ENCODE results near the gene SEPTIN10.

SEPTIN10 gene

DNA sequence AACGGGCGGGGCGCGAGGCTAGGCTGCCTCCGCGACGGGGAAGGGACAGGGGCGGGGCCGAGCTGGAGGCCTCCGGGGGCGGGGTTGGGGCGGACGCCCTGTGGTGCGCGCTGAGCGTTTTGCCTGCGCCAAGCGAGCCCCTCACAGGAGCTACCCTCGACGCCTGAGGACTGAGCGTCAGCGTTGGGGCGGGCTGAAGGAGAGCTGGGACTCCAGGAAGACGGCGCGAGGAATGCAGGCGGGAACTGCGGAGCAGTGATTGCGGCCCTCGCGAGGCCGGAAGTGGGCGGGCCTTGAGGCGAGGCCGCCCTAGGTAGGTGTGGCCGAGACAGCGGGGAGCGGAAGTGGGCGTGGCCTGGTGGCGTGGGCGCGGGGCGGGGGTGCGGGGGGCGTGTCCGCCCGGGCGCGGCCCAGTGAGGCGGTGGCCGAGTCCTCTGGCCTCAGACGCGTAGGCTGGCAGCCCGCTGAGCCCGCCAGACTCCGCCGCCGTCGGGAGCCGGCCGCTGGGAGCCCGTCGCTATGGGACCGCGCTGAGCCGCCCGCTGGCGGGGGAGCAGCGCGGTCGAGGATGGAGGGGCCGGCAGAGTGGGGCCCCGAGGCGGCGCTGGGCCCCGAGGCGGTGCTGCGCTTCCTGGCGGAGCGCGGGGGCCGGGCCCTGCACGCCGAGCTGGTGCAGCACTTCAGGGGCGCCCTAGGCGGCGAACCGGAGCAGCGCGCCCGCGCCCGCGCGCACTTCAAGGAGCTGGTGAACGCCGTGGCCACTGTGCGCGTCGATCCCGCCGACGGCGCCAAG lies at the start of gene SEPTIN10, which contains the start of gene SOWAHC:
SEPTIN10 (minus strand) TSS at position 45 of the 793 bp plus-strand sequence. CDS start 139 bp downstream, outside the sequence.
SOWAHC (plus strand) TSS at position 443 of the 793 bp plus-strand sequence; CDS start at position 569, 126 bp downstream.
- in situ Hi-C loops (cut with HindIII; ENCODE audit: low sequenced_read_pairs): no loop called here

DNA sequence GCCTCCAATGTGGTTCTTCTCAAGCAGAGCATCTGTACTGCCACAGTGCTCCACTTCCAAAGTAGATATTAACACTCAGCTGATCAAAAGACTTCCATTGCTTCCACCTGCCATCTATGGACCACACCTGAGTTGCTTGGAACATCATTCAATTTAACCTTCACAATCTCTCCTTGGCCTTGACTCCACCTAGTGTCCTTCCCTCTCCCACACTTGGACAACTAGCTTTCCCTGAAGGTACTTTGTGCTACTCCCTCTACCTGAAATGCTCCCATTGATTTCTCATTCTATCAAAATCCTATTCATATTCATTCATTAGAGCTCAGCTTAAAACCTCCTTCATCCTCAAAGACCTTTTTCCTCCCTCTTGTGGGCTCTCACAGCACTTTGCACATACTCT lies 49.1 kb upstream of the SEPTIN10 start:
- in situ Hi-C loops (cut with HindIII; ENCODE audit: low sequenced_read_pairs): no loop called here

DNA sequence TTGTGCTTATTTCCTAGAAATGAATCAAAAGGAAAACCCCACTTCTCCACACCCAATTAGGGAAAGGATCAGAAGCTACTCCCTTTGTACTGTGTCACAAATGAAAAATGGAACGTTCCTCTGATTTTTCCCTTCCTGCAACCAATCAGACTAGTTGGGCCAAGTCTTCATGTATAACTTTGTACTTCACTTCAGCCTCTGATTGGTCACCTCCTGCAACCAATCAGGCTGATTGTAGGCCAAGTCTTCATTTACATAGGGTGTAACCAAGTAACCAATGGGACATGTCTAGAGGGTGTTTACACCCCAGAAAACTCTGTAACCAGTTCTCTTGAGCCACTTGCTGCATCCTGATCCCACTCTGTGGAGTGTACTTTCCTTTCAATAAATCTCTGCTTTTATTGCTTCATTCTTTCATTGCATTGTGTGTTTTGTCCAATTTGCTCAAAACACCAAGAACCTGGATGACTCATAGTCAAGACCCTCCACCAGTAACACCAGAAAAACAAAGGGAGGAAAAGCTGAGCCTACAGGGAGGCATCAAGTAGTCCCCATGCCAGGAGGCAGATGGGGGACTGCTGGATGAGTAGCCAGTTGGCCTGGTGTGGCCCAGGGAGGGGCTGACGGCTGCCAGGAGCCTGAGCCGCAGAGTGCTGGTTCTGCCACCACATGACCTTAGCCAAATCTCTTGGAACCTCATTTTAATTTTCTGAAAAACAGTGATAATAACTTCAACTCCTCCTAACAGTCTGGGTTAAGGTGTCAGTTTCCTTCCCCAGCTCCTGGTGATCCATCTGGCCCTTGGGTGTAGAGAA lies 46.5 kb upstream of the SEPTIN10 start:
- in situ Hi-C loops (cut with HindIII; ENCODE audit: low sequenced_read_pairs): no loop called here

DNA sequence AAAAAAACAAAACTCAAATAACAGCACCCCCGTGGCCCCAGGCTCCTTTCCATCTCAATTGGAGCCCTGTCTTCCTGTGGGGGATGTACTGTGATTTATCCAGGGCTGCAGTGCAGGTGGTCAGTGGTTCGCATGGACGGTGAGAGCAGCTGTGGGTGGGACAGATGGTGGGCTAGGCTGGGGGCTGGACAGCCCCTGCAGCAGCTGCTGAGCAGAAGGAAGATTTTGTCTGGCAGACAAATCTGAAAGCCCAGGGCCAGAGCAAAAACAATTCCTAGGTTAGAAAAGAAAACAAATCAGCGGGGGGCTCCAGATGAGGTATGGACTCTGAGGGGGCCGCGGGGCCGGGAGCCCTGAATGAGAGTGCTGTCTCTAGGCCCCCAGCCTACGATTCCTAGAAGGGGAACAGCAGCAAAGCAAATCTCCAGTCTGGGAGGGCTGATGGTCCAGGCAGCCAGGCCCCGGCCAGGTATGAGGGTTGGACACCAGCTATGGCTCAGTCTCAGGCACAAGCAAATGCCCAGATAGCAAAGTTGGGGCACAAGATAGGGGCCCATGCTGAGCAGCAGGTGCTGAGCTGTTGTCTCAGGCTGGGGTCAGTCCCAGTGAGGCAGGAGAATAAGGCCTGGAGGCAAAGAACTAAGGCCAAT lies 45.8 kb upstream of the SEPTIN10 start:
- in situ Hi-C loops (cut with HindIII; ENCODE audit: low sequenced_read_pairs): no loop called here

DNA sequence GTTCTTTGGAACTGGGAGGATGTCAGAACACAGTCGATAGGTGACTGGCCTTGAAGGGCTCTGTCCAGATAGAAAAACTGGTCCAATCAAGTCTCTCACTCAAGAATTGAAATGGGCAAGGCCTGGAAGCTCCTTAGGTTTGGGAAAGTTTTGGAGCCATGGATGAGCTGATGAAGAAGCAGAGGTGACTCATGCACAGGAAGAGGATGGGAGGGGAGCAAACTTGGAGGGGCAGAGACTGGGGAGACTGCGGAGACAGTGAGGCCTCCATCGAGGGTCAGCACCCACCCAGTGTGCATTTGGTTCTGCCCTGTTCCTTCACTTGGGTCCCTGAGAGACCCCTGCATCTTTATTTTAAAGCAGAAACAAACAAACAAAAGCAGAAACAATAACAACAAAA lies 41.5 kb upstream of the SEPTIN10 start:
- in situ Hi-C loops (cut with HindIII; ENCODE audit: low sequenced_read_pairs): no loop called here

DNA sequence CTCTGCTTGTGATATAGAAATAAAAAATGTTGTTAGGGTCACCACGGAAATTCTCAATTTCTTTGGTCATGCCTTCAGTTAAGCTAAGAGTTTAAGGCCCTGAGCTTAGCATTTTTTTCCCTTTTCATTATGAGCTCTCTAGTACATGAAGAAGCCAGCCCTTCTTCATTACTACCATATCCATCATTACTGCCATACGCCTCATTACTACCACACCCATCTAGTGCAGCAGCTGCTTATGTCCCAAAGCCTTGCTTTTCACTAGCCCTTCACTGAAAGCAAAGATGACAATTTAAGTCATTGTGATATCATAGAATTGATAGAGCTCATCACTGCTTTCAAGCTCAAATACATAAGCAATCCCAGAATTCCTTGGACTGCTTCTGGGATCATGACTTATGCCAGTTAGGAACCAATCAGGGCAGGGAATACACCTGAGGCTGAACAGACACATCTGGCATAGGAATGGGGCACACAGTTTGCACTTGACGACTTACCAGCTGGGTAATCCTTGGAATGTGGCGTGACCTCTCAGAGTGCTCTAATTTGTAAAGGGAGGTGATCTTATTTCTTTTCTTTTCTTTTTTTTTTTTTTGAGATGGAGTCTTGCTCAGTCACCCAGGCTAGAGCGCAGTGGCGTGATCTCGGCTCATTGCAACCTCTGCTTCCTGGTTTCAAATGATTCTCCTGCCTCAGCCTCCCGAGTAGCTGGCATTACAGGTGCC lies 40.7 kb upstream of the SEPTIN10 start:
- in situ Hi-C loops (cut with HindIII; ENCODE audit: low sequenced_read_pairs): no loop called here

DNA sequence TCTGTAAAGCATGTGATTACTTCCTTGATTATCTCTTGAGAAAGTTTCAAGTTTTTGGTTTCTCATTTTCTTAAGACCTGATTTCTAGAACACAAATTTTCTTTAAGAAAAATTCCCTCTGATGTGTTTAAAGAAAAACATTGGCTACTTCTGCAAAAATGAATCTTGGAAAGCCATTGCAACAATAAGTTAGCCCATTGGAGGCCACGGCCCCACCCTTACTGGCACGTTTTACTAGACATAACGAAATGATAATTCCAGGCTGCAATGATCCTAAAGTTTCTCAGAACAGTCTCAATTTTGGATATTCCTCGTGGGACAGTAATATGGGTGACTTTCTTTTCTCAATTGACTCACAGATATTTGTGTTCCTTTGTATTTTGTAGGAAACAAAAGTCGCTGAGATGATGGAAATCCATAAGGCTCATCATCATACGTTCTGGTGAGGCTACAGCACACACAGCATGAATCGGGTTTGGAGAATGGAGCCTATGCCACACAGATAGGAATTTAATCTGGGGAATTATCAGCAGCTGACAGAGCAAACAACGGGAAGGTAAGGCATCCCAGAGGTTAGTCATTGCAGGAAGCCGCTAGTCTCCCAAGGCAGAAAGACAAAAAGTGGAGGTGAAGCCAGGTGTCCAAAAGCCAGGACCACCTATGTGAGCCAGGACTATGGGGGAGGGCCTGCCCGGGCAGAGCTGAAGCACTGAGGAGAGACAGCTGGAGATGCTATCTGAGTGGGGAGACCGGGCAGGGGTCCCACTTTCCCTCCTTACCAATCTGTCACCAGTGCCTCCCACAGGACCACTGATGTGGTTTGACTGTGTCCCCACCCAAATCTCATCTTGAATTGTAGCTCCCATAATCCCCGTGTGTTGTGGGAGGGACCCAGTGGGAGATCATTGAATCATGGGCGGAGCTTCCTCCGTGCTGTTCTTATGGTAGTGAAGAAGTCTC lies 36.2 kb upstream of the SEPTIN10 start:
- in situ Hi-C loops (cut with HindIII; ENCODE audit: low sequenced_read_pairs): loop anchor here (10.0 kb wide), 2 partner anchors 65 to 515 kb away; no protein-coding TSS in a partner anchor

DNA sequence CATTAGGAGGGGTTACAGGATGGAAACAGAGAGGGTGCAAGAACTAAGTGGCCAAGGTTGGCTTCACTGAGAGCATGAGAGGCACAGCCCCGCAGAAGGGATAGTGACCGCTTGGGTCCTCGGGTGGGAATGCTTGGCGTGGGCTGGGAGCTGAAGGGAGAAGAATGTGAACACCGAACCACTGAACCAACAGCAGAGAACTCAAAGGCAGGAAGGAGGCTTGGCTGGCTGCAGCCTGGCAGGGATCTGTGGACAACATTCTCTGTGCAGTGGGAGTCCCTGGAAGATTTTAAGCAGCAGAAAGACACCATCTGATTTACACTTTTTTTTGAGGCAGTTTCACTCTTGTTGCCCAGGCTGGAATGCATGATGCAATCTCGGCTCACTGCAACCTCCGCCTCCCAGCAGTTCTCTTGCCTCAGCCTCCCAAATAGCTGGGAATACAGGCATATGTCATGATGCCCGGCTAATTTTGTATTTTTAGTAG lies 34.3 kb upstream of the SEPTIN10 start:
- in situ Hi-C loops (cut with HindIII; ENCODE audit: low sequenced_read_pairs): loop anchor here (10.0 kb wide), 2 partner anchors 63 to 513 kb away; no protein-coding TSS in a partner anchor

DNA sequence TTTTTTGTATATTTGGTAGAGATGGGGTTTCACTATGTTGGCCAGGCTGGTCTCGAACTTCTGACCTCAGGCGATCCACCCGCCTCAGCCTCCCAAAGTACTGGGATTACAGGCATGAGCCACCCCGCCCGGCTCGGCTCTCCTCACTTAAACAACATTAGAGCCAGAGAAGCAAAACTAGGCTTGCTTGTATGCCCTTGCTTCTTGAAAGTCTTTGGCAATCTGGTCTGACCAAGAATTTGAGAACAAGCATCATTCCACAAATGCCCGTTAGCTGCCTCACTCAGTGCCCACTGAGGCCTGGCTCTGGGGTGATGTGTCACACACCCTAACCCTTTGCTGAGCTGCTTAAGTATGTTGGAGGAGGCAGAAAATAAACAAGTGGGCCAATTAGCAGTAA lies 33.9 kb upstream of the SEPTIN10 start:
- in situ Hi-C loops (cut with HindIII; ENCODE audit: low sequenced_read_pairs): loop anchor here (10.0 kb wide), 2 partner anchors 63 to 513 kb away; no protein-coding TSS in a partner anchor

DNA sequence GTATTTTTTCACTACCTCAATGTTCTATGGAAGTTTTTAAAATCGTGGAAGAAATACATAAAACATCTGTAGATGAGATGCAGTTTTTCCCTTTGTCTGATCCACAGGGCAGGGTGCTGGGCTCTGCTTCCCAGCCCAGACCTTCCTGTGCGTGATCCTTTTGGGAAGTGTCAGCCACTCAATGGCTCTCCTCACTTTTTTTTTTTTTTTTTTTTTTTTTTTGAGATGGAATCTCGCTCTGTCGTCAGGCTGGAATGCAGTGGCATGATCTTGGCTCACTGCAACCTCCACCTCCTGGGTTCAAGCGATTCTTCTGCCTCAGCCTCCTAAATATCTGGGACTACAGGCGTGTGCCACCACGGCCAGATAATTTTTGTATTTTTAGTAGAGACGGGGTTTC lies 33.2 kb upstream of the SEPTIN10 start:
- in situ Hi-C loops (cut with HindIII; ENCODE audit: low sequenced_read_pairs): loop anchor here (10.0 kb wide), 2 partner anchors 62 to 512 kb away; no protein-coding TSS in a partner anchor

DNA sequence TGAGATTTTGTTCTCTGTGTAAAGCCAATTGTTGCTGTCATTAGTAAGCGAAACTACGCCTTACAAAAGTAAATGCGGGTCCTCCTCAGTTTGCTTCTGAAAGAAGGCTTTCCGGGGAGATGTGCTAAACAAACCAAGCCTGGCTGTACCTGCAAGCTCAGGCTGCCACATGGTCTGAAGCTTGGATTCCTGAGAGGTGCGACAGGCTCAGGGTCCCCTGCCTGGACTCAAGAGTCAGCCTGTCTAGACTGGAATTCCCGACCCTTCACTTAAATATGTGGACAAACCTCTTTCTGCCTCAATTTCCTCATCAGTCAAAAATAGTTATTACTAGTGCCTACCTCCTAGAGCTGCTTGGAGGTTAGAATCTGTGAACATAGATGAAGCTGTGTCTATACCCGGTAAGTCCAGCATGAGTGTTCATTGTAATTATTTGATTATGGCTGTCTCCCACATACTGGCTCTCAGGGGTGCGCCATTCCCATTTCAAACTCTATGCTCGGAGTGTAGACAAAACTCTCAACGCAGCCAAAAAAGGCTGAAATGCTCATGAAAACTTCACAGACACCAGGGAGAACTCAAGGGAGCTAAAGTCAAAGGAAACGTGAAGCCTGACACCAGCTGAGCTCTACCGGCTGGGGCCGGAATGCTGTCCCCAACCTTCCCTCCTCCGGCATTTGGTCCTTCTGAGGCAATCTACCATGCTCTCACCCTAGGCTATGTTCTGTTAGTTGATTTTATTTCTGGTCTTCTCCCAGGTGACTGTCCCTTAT lies 31.8 kb upstream of the SEPTIN10 start:
- in situ Hi-C loops (cut with HindIII; ENCODE audit: low sequenced_read_pairs): loop anchor here (10.0 kb wide), 2 partner anchors 61 to 511 kb away; no protein-coding TSS in a partner anchor

DNA sequence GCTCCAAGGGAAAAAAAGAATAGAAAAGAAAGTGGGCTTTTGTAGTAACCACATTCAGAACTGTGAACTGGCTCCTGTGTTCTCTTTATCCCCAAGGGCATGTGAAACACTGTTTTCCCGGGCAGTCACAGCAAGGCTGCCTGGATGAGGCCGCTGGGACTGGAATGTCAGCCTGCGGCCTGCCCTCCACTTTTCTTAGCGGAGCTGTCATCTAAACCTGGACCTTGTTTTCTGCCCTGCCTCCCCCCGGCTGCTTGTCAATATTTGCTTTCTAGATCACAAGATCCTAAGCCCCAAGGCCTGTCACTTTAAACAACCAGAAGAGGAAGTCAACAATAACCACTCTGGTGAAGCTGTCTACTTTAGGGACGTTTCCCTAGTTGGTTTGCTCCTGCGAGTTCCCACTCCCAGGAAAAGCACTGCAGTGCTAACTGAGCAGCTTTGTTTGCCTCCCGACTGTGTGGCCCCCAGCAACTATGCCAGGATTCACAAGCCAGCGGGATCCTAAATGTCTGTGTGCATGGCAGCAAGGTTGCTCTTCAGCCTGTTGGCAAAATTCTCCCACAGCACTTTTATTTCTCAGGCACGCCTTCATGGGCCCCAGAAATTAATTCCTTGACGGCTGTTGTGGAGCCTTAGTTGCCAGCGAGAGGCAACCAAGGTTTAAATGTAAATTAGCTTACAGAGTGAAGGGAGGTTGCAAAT lies 31.0 kb upstream of the SEPTIN10 start:
- in situ Hi-C loops (cut with HindIII; ENCODE audit: low sequenced_read_pairs): loop anchor here (10.0 kb wide), 2 partner anchors 60 to 510 kb away; no protein-coding TSS in a partner anchor

DNA sequence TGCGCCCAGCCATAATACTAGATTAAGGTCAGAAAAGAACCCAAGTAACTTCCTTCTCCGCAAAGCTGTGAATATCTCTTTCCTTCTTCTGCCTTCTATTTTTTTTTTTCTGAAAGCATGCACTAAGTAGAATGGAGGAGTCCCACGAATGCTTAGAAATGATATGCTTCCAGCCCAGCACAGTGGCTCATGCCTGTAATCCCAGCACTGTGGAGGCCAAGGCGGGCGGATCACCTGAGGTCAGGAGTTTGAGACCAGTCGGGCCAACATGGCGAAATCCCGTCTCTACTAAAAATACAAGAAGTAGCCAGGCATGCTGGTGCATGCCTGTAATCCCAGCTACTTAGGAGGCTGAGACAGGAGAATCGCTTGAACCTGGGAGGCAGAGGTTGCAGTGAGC lies 26.2 kb upstream of the SEPTIN10 start:
- in situ Hi-C loops (cut with HindIII; ENCODE audit: low sequenced_read_pairs): loop anchor here (10.0 kb wide), 2 partner anchors 55 to 505 kb away; no protein-coding TSS in a partner anchor

DNA sequence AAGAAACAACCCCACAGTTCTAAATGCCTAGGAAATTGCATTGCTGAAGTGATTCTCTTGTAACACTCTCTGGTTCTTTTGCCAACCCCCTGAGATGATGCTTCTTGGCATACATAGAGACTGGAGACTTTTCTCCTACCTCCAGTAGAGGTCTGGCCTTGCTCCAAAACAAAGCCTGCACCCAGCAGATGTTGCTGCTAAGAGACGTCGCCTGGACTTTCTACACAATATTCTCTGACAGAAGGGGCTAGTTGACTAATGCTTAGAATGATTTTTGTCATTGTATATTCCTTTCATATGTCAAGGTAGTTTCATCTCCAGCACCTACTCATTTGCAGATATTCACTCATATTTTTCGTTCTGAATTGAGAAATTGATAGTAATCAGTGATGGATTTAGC lies 25.0 kb upstream of the SEPTIN10 start:
- in situ Hi-C loops (cut with HindIII; ENCODE audit: low sequenced_read_pairs): no loop called here

DNA sequence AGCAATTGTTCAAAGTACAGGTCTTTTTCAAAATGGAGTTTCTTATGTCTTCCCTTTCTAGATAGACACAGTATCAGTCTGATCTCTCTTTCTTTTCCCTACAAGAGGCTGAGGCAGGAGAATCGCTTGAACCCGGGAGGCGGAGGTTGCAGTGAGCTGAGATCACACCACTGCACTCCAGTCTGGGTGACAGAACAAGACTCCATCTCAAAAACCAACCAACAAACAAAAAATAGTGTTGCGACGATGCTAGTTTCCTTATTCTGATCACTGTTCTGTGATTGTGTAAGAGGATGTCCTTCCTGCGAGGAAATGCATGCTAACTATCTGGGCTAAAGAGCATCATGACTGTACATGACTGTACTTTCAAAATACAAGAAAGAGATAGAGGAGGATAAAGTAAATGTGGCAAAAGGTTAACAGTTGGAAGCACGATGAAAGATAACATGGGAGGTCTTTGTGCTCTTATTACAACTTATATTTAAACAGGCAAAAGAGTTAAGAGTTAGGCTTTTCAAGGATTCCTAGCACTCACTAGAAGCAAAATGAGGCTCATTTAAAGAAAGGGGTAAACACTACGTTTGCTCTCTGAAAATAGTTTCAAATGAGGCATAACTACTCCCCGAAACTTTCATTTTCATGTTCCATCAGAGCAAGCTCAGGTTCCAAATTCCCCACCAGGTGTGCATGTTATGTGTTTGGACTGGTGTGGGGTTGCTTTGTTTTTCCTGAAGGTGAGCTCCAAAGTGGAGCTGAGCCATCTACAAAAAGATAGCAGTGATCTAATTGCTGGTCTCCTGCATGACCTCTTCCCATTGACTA lies 24.2 kb upstream of the SEPTIN10 start:
- in situ Hi-C loops (cut with HindIII; ENCODE audit: low sequenced_read_pairs): no loop called here

DNA sequence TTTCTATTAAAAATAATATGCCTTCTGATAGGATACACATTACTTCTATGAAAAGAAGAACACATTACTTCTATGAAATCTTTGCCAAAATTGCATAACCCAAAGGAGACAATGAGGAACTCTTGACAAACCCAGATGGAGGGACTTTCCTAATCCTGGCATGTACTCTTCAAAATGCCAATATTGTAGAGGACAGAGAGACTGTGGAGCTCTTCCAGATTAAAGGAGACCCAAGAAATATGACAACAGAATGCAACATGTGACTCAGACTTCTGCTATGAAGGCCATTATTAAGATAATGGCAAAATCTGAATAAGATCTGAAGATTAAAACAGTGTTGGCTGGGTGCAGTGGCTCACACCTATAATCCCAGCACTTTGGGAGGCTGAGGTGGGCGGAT lies 22.6 kb upstream of the SEPTIN10 start:
- in situ Hi-C loops (cut with HindIII; ENCODE audit: low sequenced_read_pairs): no loop called here

Measured in DLD1 (cell line).